ENCODE results near the gene CA9. TPM values are rescaled to one million over a fixed set of nuclear protein-coding genes. Genes with fewer than 3 reads are reported as not detected.

Gene CA9
- total and polyA plus RNA-seq, 2 experiments from 2014 or later: 1.1 TPM; not detected in 1

DNA sequence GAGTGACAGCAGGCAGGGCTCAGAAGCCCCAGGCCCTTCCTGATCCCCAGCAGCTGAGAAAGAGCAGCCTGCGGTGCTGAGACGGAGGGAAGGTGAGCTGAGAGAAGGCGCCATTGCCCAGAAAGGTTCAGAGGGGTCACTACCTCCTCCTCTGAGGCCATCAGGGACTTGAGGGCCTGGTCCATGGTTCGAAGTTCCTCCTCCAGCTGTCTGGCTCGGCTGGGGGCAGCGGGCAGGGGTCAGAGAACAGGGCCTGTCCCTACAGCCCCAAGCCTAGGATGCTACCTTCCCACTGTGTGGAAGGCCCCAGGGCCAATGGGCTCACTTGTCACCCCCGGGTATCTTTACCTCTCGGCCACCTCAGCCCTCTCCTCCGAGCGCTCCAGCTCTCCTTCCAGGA is 11.2 kb downstream of the CA9 start:
- H3K9me3 Mint-ChIP-seq: no peaks in the 10 kb centered on the region
- TF ChIP-seq POLR2AphosphoS5 (IDR thresholded peaks at IDR 0.05; ENCODE audit: low read depth) (no peak), CREB1 (CRISPR knock-in tag; IDR thresholded peaks at IDR 0.05; ENCODE audit: low read depth) (no peak), NANOG (IDR thresholded peaks at IDR 0.05; ENCODE audit: borderline replicate concordance) (no peak), STAT1 (IDR thresholded peaks at IDR 0.05; ENCODE audit: unreplicated experiment) (no peak)
- TF ChIP-seq, protein P1, sequence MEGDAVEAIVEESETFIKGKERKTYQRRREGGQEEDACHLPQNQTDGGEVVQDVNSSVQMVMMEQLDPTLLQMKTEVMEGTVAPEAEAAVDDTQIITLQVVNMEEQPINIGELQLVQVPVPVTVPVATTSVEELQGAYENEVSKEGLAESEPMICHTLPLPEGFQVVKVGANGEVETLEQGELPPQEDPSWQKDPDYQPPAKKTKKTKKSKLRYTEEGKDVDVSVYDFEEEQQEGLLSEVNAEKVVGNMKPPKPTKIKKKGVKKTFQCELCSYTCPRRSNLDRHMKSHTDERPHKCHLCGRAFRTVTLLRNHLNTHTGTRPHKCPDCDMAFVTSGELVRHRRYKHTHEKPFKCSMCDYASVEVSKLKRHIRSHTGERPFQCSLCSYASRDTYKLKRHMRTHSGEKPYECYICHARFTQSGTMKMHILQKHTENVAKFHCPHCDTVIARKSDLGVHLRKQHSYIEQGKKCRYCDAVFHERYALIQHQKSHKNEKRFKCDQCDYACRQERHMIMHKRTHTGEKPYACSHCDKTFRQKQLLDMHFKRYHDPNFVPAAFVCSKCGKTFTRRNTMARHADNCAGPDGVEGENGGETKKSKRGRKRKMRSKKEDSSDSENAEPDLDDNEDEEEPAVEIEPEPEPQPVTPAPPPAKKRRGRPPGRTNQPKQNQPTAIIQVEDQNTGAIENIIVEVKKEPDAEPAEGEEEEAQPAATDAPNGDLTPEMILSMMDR (conservative IDR thresholded peaks at IDR 0.05; ENCODE audit: low read depth in 2 of 2): no peak
- H3K4me1 ChIP-seq (ENCODE audit: insufficient read depth): peaks cover 28% of the 10 kb centered on the region
- H3K4me3 Mint-ChIP-seq: no peak overlapping the region
- H3K27ac ChIP-seq (ENCODE audit: low read depth): no peak overlapping the region
- peaks cover 22% of the 10 kb centered on the region for H3K79me2 ChIP-seq (replicated peaks; ENCODE audit: insufficient read depth)
- ATAC-seq (no peak), DNase-seq (ENCODE audit: low spot score) (no peak)
- H3K4me1 Mint-ChIP-seq: peaks cover 43% of the 10 kb centered on the region
- no peaks in the 10 kb centered on the region for H3K9me2 ChIP-seq (ENCODE audit: insufficient read depth)
- no peak overlapping the region for H3K4me3 ChIP-seq
- no peak overlapping the region for H3K27ac Mint-ChIP-seq
- H3K27me3 Mint-ChIP-seq (ENCODE audit: insufficient read depth, low read depth, poor library complexity): peaks cover 10% of the 10 kb centered on the region
- no peak overlapping the region for H3K4me2 ChIP-seq
- peaks cover 22% of the 10 kb centered on the region for H3F3A ChIP-seq (replicated peaks; ENCODE audit: low read depth)
- H2AFZ ChIP-seq: no peak overlapping the region
- peaks cover 69% of the 10 kb centered on the region for H3K36me3 Mint-ChIP-seq (ENCODE audit: low read depth)
- no peaks in the 10 kb centered on the region for H3K27me3 ChIP-seq (ENCODE audit: insufficient read depth)
- H3K36me3 ChIP-seq (ENCODE audit: insufficient read depth): peaks cover 26% of the 10 kb centered on the region
- peaks cover 9% of the 10 kb centered on the region for H4K20me1 ChIP-seq (replicated peaks; ENCODE audit: insufficient read depth)

DNA sequence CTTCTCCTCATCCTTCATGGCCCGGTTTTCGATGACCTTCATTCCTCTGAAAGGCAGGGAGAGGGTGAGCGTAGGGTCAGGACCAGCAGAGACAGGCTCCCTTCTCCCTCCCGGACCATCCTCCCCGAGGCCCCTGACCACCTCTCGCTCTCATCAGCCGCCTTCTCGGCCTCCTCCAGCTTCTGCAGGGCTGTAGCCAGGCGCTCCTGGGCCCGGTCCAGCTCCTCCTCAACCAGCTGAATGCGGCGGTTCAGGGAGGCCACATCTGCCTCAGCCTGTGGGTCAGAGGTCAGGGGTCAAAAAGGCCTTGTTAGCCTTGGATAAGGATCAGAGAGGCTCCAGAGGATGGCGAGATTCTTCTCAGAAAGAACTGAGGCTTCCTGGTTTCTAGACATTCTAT is 11.8 kb downstream of the CA9 start:
- Histone ChIP-seq H3K36me3 (ENCODE audit: insufficient read depth) (peaks cover 26% of the 10 kb centered on the region), H3K4me3 (no peak overlapping the region), H4K20me1 (replicated peaks; ENCODE audit: insufficient read depth) (peaks cover 9% of the 10 kb centered on the region), H3K9me2 (ENCODE audit: insufficient read depth) (no peaks in the 10 kb centered on the region), H2AFZ (no peak overlapping the region), H3K27ac (ENCODE audit: low read depth) (no peak overlapping the region), H3K4me1 (ENCODE audit: insufficient read depth) (peaks cover 25% of the 10 kb centered on the region), H3K79me2 (replicated peaks; ENCODE audit: insufficient read depth) (peaks cover 22% of the 10 kb centered on the region), H3K4me2 (no peak overlapping the region), H3F3A (replicated peaks; ENCODE audit: low read depth) (peaks cover 18% of the 10 kb centered on the region), H3K27me3 (ENCODE audit: insufficient read depth) (no peaks in the 10 kb centered on the region)
- H3K36me3 Mint-ChIP-seq (ENCODE audit: low read depth): peaks cover 69% of the 10 kb centered on the region
- peaks cover 37% of the 10 kb centered on the region for H3K4me1 Mint-ChIP-seq
- H3K4me3 Mint-ChIP-seq: no peak overlapping the region
- DNase-seq (ENCODE audit: low spot score) (no peak), ATAC-seq (no peak)
- H3K9me3 Mint-ChIP-seq: no peaks in the 10 kb centered on the region
- H3K27ac Mint-ChIP-seq: no peak overlapping the region
- H3K27me3 Mint-ChIP-seq (ENCODE audit: insufficient read depth, low read depth, poor library complexity): peaks cover 5% of the 10 kb centered on the region
- TF ChIP-seq JUNB (IDR thresholded peaks at IDR 0.05; ENCODE audit: unreplicated experiment): no peak
- TF ChIP-seq, protein P2, sequence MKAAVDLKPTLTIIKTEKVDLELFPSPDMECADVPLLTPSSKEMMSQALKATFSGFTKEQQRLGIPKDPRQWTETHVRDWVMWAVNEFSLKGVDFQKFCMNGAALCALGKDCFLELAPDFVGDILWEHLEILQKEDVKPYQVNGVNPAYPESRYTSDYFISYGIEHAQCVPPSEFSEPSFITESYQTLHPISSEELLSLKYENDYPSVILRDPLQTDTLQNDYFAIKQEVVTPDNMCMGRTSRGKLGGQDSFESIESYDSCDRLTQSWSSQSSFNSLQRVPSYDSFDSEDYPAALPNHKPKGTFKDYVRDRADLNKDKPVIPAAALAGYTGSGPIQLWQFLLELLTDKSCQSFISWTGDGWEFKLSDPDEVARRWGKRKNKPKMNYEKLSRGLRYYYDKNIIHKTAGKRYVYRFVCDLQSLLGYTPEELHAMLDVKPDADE (IDR thresholded peaks at IDR 0.05): no peak
- TF ChIP-seq STAT1 (IDR thresholded peaks at IDR 0.05; ENCODE audit: unreplicated experiment): no peak
- TF ChIP-seq ZNF114 (CRISPR knock-in tag; IDR thresholded peaks at IDR 0.05): no peak
- no peak for TF ChIP-seq NANOG (IDR thresholded peaks at IDR 0.05; ENCODE audit: borderline replicate concordance)
- no peak for TF ChIP-seq CREB1 (CRISPR knock-in tag; IDR thresholded peaks at IDR 0.05; ENCODE audit: low read depth)
- no peak for TF ChIP-seq EZH2phosphoT487 (IDR thresholded peaks at IDR 0.05; ENCODE audit: unreplicated experiment)
